GM18907 (cell line): ENCODE data around the gene SLC30A10.
"Not testable (repeated sequence)": the region's sequence is repeated elsewhere in the genome, so short reads cannot be mapped to it uniquely, and the experiment has no call there.

Experiments
- ATAC-seq: cut with Tn5 transposase; IDR thresholded peaks from one replicate; pipeline ENCODE4 v1.9.1; 2021; ENCODE audit warnings: mild to moderate bottlenecking, moderate library complexity; ENCODE audit not compliant: unreplicated experiment

SLC30A10 gene

GRCh38 chr1:219897914-219898313 is 30.4 kb downstream of the SLC30A10 start:
- ATAC-seq, result no peak

DNA sequence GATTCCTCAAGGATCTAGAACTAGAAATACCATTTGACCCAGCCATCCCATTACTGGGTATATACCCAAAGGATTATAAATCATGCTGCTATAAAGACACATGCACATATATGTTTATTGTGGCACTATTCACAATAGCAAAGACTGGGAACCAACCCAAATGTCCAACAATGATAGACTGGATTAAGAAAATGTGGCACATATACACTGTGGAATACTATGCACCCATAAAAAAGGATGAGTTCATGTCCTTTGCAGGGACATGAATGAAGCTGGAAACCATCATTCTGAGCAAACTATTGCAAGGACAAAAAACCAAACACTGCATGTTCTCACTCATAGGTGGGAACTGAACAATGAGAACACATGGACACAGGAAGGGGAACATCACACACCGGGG is 36.1 kb downstream of the SLC30A10 start:
- not testable (repeated sequence) for ATAC-seq

DNA sequence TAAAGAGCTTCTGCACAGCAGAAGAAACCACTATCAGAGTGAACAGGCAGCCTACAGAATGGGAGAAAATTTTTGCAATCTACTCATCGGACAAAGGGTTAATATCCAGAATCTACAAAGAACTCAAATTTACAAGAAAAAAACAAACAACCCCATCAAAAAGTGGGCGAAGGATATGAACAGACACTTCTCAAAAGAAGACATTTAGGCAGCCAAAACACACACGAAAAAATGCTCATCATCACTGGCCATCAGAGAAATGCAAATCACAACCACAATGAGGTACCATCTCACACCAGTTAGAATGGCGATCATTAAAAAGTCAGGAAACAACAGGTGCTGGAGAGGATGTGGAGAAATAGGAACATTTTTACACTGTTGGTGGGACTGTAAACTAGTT is 36.5 kb downstream of the SLC30A10 start:
- not testable (repeated sequence) for ATAC-seq

GRCh38 chr1:219888667-219889066 is 39.7 kb downstream of the SLC30A10 start:
- ATAC-seq, result not testable (repeated sequence)

DNA sequence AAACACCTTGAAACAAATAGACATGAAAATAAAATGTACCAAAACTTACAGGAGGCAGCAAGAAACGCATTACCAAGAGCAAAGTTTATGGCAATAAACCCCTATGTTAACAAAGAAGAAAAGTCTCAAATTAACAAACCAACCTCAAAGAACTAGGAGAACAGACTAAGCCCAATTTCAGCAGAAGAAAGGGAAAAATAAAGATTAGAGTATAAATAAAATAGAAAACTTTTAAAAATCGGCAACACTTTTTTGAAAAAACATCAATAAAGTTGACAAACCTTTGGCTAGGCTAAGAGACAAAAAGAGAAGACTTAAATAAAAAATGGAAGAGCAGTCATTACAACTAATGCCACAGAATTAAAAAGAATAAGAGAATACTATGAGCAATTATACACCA is 42.7 kb downstream of the SLC30A10 start:
- no peak for ATAC-seq

DNA sequence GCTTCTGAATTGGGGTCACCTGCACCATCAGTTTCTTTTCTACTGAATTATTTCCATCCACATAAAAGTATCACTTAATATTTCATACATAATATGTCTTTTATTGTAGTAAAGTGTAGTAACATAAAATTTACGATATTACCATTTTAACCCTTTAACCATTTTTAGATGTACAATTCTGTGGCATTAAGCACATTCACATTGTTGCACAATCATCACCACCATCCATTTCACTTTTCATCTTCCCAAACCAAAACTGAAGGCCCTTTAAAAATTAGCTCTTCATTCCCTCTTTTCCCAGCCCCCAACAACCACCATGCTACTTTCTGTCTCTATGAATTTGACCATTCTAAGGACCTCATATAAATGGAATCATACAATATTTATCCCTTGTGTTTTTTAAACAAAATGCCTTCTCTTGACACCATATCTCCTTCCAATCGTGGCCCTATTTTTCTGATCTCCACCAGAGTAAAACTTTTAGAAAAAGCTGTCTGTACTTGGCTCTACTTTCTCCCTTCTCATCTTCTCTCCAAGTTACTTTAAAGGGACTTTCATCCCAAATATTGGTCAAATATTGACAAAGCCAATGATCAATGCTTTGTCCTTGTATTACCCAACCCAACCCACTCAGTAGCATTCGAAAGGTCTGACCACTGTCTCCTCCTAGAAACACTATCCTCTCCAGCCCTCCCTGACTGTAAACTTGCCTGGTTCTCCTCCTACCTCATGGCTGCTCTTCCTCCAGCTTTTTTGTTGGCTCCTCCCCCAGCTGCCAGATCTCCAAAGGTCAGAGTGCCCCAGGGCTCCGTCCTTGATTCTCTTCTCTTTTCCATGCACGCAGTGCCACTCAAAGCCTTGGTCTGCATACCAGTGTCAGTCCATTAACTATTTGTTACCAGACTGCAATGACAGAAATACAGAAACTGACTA is 44.7 kb downstream of the SLC30A10 start:
- no peak for ATAC-seq

- no peak for ATAC-seq
These were observed 45.6 kb downstream of the SLC30A10 start for GRCh38 chr1:219882755-219883154.

DNA sequence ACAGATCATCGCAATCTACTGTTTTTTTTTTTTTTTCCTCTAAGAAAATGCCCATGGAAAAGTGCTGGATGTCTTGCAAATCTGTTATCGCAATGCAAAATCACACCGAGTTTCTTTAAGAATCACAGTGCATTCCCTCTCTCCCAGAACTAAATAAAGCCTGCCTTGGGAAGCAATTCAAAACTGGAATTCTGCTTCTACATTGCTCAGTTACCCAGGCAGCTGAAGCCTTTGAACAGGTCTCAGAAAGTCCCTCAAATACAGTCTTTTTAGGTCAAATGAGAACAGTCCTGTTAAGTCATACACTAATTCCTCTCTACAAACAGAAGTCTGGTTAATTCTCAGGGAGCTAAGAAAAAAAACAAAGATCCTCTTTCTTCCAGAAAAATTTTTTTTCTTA is 46.3 kb downstream of the SLC30A10 start:
- no peak for ATAC-seq

DNA sequence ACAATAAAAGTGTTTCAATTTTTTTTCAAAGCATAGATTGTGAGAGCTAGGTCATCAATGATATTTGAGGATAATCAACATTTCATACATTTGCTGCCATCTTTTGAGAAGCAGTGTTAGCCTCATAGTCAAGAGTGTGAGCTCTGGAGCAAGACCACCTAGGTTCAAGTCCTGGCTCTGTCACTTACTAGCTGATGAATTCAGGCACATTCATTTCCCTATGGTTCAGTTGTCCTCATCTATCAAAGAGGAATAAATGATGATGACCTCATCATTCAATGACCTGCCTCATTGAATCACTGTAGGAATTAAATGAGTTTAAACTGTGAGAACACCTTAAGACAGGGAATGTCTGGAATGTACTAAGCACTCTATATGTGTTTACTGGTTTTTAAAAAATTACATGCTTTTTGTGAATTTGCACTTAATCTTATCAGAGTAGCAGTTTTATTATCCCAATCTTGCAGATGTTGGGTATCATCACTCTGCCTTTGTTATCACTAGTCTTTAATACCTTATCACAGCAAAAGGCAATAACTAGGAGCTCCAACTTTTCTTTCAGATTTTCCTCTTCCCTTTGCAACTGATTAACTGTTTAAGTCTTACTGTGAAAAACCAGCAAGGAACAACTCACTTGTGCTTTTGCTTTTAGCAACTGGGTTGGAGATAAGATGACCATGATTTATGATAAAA is 47.4 kb downstream of the SLC30A10 start:
- no peak for ATAC-seq

- no peak for ATAC-seq
These were observed 51.6 kb downstream of the SLC30A10 start for GRCh38 chr1:219876798-219877209.

GRCh38 chr1:219875860-219876259 is 52.5 kb downstream of the SLC30A10 start:
- ATAC-seq, result no peak

DNA sequence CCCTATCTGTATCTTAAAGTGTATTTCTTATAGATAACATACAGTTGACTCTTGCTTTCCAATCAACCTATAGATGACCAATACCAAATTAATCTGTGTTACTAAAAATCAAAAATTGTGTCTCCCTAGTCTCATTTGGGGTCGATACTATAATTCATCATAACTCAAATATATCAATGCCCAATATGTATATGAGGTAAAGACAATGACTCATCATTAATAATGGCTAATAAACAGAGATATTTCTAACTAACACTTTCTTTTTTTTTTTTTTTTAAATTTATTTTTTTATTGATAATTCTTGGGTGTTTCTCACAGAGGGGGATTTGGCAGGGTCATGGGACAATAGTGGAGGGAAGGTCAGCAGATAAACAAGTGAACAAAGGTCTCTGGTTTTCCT is 55.8 kb downstream of the SLC30A10 start:
- not testable (repeated sequence) for ATAC-seq

GRCh38 chr1:219871427-219872057 is 56.8 kb downstream of the SLC30A10 start:
- no peak for ATAC-seq

GRCh38 chr1:219868615-219869014 is 59.7 kb downstream of the SLC30A10 start:
- not testable (repeated sequence) for ATAC-seq
